Muscle layer of colon (tissue), 2 donors: ENCODE measurements around the gene PSMC5.
A peak's percentile ranks its signal among the peaks of the same experiment; 100 is the strongest.

Experiments
- H3K27ac ChIP-seq: one replicate; pipeline ENCODE4 v1.7.0; 2013; ENCODE audit warnings: low read depth, mild to moderate bottlenecking, low read length, moderate library complexity
- H3K27me3 ChIP-seq, 2 donors: one replicate each; pipeline ENCODE4 v1.7.0; 2013; ENCODE audit warnings: low read length in 2 of 2, mild to moderate bottlenecking in 2 of 2; ENCODE audit not compliant: insufficient read depth in 2 of 2, control insufficient read depth in 1 of 2
- H3K36me3 ChIP-seq: one replicate; pipeline ENCODE4 v1.7.0; 2013; ENCODE audit warnings: mild to moderate bottlenecking, low read length; ENCODE audit not compliant: insufficient read depth
- H3K4me1 ChIP-seq: one replicate; pipeline ENCODE4 v1.7.0; 2013; ENCODE audit warnings: mild to moderate bottlenecking, low read length; ENCODE audit not compliant: insufficient read depth
- H3K4me3 ChIP-seq, 2 donors: one replicate each; pipeline ENCODE4 v1.7.0; 2013; ENCODE audit warnings: low read length in 2 of 2, low read depth in 1 of 2, mild to moderate bottlenecking in 1 of 2, moderate library complexity in 1 of 2
- H3K9ac ChIP-seq: one replicate; pipeline ENCODE4 v1.7.0; 2013; ENCODE audit warnings: low read length
- H3K9me3 ChIP-seq: one replicate; pipeline ENCODE4 v1.7.0; 2013; ENCODE audit warnings: mild to moderate bottlenecking, low read length
- donor health status: abdominal sarcoma.
- donor health status: Adenocarcinoma of cecum.

Gene PSMC5

GRCh38 chr17:63822537-63822936 is 4.7 kb upstream of the PSMC5 start:
- Histone ChIP-seq H3K27me3 (no peaks in the 10 kb centered on the region), H3K27ac (no peak overlapping the region), H3K9ac (no peak overlapping the region), H3K9me3 (no peaks in the 10 kb centered on the region), H3K36me3 (peaks cover 80% of the 10 kb centered on the region), H3K4me1 (peaks cover 12% of the 10 kb centered on the region), H3K4me3 (no peak overlapping the region)

GRCh38 chr17:63823659-63824331 is 3.4 kb upstream of the PSMC5 start:
- Histone ChIP-seq H3K9me3 (no peaks in the 10 kb centered on the region), H3K27me3 (no peaks in the 10 kb centered on the region), H3K27ac (no peak overlapping the region), H3K9ac (no peak overlapping the region), H3K4me1 (peaks cover 22% of the 10 kb centered on the region), H3K36me3 (peaks cover 69% of the 10 kb centered on the region), H3K4me3 (no peak overlapping the region)

GRCh38 chr17:63824362-63824761 is 2.9 kb upstream of the PSMC5 start:
- Histone ChIP-seq H3K27me3 (no peaks in the 10 kb centered on the region), H3K4me1 (peaks cover 27% of the 10 kb centered on the region), H3K9me3 (no peaks in the 10 kb centered on the region), H3K9ac (no peak overlapping the region), H3K36me3 (peaks cover 69% of the 10 kb centered on the region), H3K4me3 (no peak overlapping the region), H3K27ac (peak overlapping the region; percentile 7)

- H3K4me1 ChIP-seq, result peaks cover 31% of the 10 kb centered on the region
- peaks cover 69% of the 10 kb centered on the region for H3K36me3 ChIP-seq
- no peaks in the 10 kb centered on the region for H3K9me3 ChIP-seq
- H3K27me3 ChIP-seq, result no peaks in the 10 kb centered on the region
- peak overlapping the region; percentile 95 for H3K27ac ChIP-seq
- peak overlapping the region; percentile 86 for H3K9ac ChIP-seq
- H3K4me3 ChIP-seq, result peak overlapping the region; percentile 83 to 94
These were observed 696 bp upstream of the PSMC5 start for GRCh38 chr17:63826468-63827001.

GRCh38 chr17:63827801-63828221 is 580 bp downstream of the PSMC5 start:
- Histone ChIP-seq H3K9ac (peak overlapping the region; percentile 86), H3K4me1 (peaks cover 31% of the 10 kb centered on the region), H3K9me3 (no peaks in the 10 kb centered on the region), H3K4me3 (peak overlapping the region; percentile 83 to 94), H3K27me3 (no peaks in the 10 kb centered on the region), H3K36me3 (peaks cover 69% of the 10 kb centered on the region), H3K27ac (peak overlapping the region; percentile 95)

- peak overlapping the region in 1 of 2 donors; percentile 94 for H3K4me3 ChIP-seq
- peak overlapping the region; percentile 95 for H3K27ac ChIP-seq
- peaks cover 69% of the 10 kb centered on the region for H3K36me3 ChIP-seq
- H3K9ac ChIP-seq, result no peak overlapping the region
- no peaks in the 10 kb centered on the region for H3K9me3 ChIP-seq
- H3K4me1 ChIP-seq, result peaks cover 31% of the 10 kb centered on the region
- H3K27me3 ChIP-seq, result no peaks in the 10 kb centered on the region
These were observed 1.7 kb downstream of the PSMC5 start for GRCh38 chr17:63828936-63829335.

- Histone ChIP-seq H3K27ac (no peak overlapping the region), H3K4me1 (peaks cover 31% of the 10 kb centered on the region), H3K4me3 (no peak overlapping the region), H3K27me3 (no peaks in the 10 kb centered on the region), H3K9ac (no peak overlapping the region), H3K9me3 (no peaks in the 10 kb centered on the region), H3K36me3 (peaks cover 69% of the 10 kb centered on the region)
These were observed 3.0 kb downstream of the PSMC5 start for GRCh38 chr17:63830278-63830677.

- H3K27ac ChIP-seq, result no peak overlapping the region
- H3K9ac ChIP-seq, result no peak overlapping the region
- no peaks in the 10 kb centered on the region for H3K9me3 ChIP-seq
- peaks cover 69% of the 10 kb centered on the region for H3K36me3 ChIP-seq
- H3K4me3 ChIP-seq, result no peak overlapping the region
- no peaks in the 10 kb centered on the region for H3K27me3 ChIP-seq
- peaks cover 24% of the 10 kb centered on the region for H3K4me1 ChIP-seq
These were observed 3.8 kb downstream of the PSMC5 start for GRCh38 chr17:63830904-63831491.

- H3K9me3 ChIP-seq, result no peaks in the 10 kb centered on the region
- no peak overlapping the region for H3K27ac ChIP-seq
- peaks cover 74% of the 10 kb centered on the region for H3K36me3 ChIP-seq
- no peak overlapping the region for H3K9ac ChIP-seq
- no peaks in the 10 kb centered on the region for H3K27me3 ChIP-seq
- peaks cover 19% of the 10 kb centered on the region for H3K4me1 ChIP-seq
- no peak overlapping the region for H3K4me3 ChIP-seq
These were observed 4.3 kb downstream of the PSMC5 start for GRCh38 chr17:63831505-63831904.

- peaks cover 22% of the 10 kb centered on the region for H3K4me1 ChIP-seq
- no peak overlapping the region for H3K4me3 ChIP-seq
- no peaks in the 10 kb centered on the region for H3K9me3 ChIP-seq
- H3K36me3 ChIP-seq, result peaks cover 79% of the 10 kb centered on the region
- H3K27ac ChIP-seq, result no peak overlapping the region
- no peaks in the 10 kb centered on the region for H3K27me3 ChIP-seq
- no peak overlapping the region for H3K9ac ChIP-seq
These were observed 4.8 kb downstream of the PSMC5 start for GRCh38 chr17:63832014-63832413.

GRCh38 chr17:63832455-63832854 is 5.2 kb downstream of the PSMC5 start:
- no peak overlapping the region for H3K9ac ChIP-seq
- peaks cover 25% of the 10 kb centered on the region for H3K4me1 ChIP-seq
- no peaks in the 10 kb centered on the region for H3K27me3 ChIP-seq
- no peak overlapping the region for H3K4me3 ChIP-seq
- H3K27ac ChIP-seq, result no peak overlapping the region
- peaks cover 83% of the 10 kb centered on the region for H3K36me3 ChIP-seq
- H3K9me3 ChIP-seq, result no peaks in the 10 kb centered on the region
